IPS-NIHi11 (cell line): Measurements from ENCODE around the gene SLC35A3.

ENCODE experiments used
- DNase-seq: peaks from one replicate; pipeline ENCODE4 v3.0.0; 2012; ENCODE audit warnings: mixed read lengths, low spot score

SLC35A3 gene

DNA sequence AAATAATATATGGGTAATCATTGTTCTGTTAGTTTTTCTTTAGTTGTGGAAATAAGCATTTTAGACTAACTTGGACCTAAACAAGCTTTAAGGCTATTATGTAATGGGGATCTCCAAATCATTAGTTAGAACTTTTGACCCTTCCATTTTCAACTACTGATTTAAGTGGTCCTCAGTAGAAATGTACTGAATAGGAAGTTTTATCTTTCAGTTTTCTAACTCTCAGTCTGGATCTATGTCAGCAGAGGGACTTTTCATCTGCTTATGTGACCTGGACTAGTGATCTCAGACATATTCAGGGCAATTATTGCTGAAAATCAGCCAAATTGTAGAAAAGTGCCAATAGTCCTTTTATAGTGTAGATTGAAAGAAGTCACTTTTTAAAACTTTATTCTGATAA, 106.9 kb downstream of the SLC35A3 start:
- DNase-seq = no peak

DNA sequence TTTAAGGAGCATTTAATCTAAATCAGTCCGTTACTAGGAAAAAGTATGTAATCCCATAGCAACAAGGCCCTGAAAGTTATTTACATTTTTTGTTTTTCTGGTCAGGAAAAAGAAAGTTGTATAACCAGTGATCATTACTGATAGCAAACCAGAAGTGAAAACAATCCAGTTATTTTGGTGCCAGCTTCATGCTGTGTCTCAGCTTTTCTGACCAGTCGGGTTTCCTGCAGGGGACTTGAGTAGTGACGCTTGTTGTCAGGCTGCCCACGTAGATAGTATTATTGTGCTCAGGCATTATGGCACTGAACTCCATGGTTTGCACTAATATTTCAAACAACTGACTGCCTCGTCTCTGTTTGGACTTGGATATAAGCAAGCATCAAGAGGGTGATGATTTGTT, 107.7 kb downstream of the SLC35A3 start:
- no peak for DNase-seq

DNA sequence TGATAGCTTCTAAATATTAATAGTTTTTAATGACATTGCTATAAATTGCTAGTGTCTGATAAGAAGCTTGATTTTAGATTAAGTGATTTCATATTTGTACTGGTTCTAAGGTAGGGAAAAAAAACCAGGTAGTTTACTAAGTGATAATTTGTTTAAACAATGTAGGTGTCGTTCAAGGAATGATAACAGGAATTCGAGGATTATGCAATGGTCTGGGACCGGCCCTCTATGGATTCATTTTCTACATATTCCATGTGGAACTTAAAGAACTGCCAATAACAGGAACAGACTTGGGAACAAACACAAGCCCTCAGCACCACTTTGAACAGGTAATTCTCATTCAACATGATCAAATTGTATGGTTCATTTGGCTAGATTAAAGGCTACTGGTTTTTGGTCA, 110.5 kb downstream of the SLC35A3 start:
- DNase-seq = no peak
